Measurements from ENCODE around the gene EYS. TPM values are rescaled to one million over a fixed set of nuclear protein-coding genes. Genes with fewer than 3 reads are reported as not detected.

The EYS gene
- total and polyA plus RNA-seq, 2 of the 13 experiments (the other 11 are each of a cell fraction or from before 2014, with no cell fraction given), result 0.04 to 0.07 TPM

- TF ChIP-seq FOXJ3 (CRISPR knock-in tag; IDR thresholded peaks at IDR 0.05; ENCODE audit: borderline replicate concordance), result no peak
- no peak for TF ChIP-seq ZNF562 (CRISPR knock-in tag; IDR thresholded peaks at IDR 0.05; ENCODE audit: borderline replicate concordance)
- TF ChIP-seq NBN (conservative IDR thresholded peaks at IDR 0.05), result no peak
- TF ChIP-seq, protein P1, sequence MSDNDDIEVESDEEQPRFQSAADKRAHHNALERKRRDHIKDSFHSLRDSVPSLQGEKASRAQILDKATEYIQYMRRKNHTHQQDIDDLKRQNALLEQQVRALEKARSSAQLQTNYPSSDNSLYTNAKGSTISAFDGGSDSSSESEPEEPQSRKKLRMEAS (IDR thresholded peaks at IDR 0.05), result no peak
- TF ChIP-seq MNT (IDR thresholded peaks at IDR 0.05), result no peak
- no peak for TF ChIP-seq SIN3B (IDR thresholded peaks at IDR 0.05; ENCODE audit: low read length)
These were observed 557.2 kb downstream of the EYS start (continued) for GRCh38 chr6:65149841-65150240.

DNA sequence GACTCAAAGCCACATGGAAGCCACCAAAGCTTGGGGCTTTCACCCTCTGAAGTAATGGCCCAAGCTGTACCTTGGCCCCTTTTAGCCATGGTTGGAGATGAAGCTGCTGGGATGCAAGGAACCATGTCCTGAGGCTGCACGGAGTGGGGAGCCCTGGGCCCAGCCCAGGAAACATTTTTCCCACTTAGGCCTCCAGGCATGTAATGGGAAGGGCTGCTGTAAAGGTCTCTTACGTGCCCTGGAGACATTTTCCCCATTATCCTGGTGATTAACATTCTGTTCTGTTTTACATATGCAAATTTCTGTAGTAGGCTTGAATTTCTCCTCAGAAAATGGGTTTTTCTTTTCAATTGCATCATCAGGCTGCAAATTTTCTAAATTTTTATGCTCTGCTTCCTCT, 558.2 kb downstream of the EYS start:
- no peak overlapping the region for H2AFZ ChIP-seq (ENCODE audit: low read length)
- WGBS (ENCODE audit: low lambda C conversion rate), result 3% methylated on average over 2 of the region's 2 CpGs
- in situ Hi-C loops (cut with HindIII; ENCODE audit: extremely low pct_ligation_motif_present, low pct_unique_long_range_greater_than_20kb), result no loop called here
- BruUV-seq (replicated peaks), result no TSS peak
- no peaks in the 10 kb centered on the region for H3K79me2 ChIP-seq (ENCODE audit: insufficient read depth, low read length)
- FAIRE-seq, result no peak
- POLR2A ChIA-PET, result no interaction called here
- no peak overlapping the region for H3K9ac ChIP-seq (ENCODE audit: insufficient read depth, low read depth, low read length)
- no peak for DNase-seq (ENCODE audit: low spot score)
- H3K4me2 ChIP-seq (ENCODE audit: low read depth, low read length), result no peak overlapping the region
- no peaks in the 10 kb centered on the region for H3K4me1 ChIP-seq (ENCODE audit: insufficient read depth, low read length)
- no peak overlapping the region for H3K27ac ChIP-seq (ENCODE audit: extremely low read length, insufficient read depth, low read length)
- no peaks in the 10 kb centered on the region for H3K36me3 ChIP-seq (replicated peaks in 1 of 2; ENCODE audit: control insufficient read depth in 1 of 2, insufficient read depth in 2 of 2, low read length in 2 of 2)
- no peaks in the 10 kb centered on the region for H4K20me1 ChIP-seq (ENCODE audit: insufficient read depth, low read length)
- H3K9me3 ChIP-seq (ENCODE audit: low read length), result peaks cover 20% of the 10 kb centered on the region
- no peak for ATAC-seq
- CTCF ChIA-PET (ENCODE audit: low intra/inter-chr PET ratio, low total read pairs), result no interaction called here
- TF ChIP-seq KMT2A (CRISPR knock-in tag; IDR thresholded peaks at IDR 0.05), result no peak
- no peak for TF ChIP-seq PRMT3 (CRISPR knock-in tag; IDR thresholded peaks at IDR 0.05; ENCODE audit: borderline replicate concordance, low read depth)
- no peak for TF ChIP-seq FOXA1 (IDR thresholded peaks at IDR 0.05)
- TF ChIP-seq FOXA1 (CRISPR knock-in tag; IDR thresholded peaks at IDR 0.05), result no peak
- no peak for TF ChIP-seq IKZF5 (CRISPR knock-in tag; IDR thresholded peaks at IDR 0.05)
- TF ChIP-seq ZNF704 (CRISPR knock-in tag; IDR thresholded peaks at IDR 0.05; ENCODE audit: borderline replicate concordance), result no peak
- no peak for TF ChIP-seq GFI1 (CRISPR knock-in tag; IDR thresholded peaks at IDR 0.05; ENCODE audit: borderline replicate concordance)
- TF ChIP-seq YY1 (IDR thresholded peaks at IDR 0.05; ENCODE audit: insufficient read depth, insufficient replicate concordance, low read depth, low read length), result no peak
- no peak for TF ChIP-seq FOSL1 (CRISPR knock-in tag; IDR thresholded peaks at IDR 0.05; ENCODE audit: borderline replicate concordance)
- intact Hi-C loops (cut with micrococcal nuclease; ENCODE audit: unreplicated experiment), result no loop called here
- no peaks in the 10 kb centered on the region for H3K27me3 ChIP-seq (ENCODE audit: control insufficient read depth in 1 of 2, insufficient read depth in 2 of 2, low read length in 2 of 2)
- H3K4me3 ChIP-seq (replicated peaks in 1 of 3; ENCODE audit: insufficient read depth in 1 of 3, low read depth in 2 of 3, low read length in 3 of 3), result no peak overlapping the region

All from HepG2 (cell line).